Suppressor macrophage (primary cell): ENCODE data around the gene DNAJA4.

Experiments used
- DNase-seq, 4 experiments: peaks; one replicate each; pipeline ENCODE4 v3.0.0-alpha.2; 2020 to 2022

Gene DNAJA4

DNA sequence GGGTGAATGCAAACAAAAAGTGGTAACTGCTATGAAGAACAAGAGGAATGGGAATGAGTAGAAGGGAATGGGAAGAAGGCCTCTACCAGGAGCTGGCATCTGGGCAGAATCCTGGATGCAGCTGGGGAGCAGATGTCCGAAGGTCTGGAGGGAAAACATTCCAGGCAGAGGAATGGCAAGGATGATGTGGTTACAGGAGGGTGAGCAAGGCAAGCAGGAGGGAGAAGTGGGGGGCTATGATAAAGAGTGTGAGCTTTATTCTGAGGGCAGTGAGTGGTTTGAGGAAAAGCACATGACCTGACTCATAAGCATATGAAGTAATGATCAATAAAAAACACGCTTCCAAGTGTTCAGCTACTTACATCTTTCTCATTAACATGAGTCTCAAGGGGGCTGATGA, 18.0 kb downstream of the DNAJA4 start:
- DNase-seq, result no peak

DNA sequence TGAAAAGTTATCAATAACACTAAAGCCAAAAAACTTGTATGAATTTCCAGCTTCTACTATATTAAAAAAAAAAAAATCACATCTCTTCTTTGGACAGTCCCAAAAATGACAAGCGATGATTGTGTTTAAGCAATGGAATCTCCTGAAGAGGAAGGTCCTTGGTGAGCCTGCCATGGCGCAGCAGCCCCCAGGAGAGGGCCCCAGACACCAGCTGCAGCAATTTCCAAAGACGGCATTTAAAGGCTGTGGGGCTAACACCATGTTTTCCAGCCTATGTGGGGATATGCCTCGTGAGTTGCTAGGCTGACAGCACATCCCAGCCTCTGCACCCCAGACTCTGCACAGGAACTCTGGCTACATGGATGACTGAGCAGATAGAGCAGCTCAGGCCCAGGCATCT, 20.4 kb downstream of the DNAJA4 start:
- no peak for DNase-seq

DNA sequence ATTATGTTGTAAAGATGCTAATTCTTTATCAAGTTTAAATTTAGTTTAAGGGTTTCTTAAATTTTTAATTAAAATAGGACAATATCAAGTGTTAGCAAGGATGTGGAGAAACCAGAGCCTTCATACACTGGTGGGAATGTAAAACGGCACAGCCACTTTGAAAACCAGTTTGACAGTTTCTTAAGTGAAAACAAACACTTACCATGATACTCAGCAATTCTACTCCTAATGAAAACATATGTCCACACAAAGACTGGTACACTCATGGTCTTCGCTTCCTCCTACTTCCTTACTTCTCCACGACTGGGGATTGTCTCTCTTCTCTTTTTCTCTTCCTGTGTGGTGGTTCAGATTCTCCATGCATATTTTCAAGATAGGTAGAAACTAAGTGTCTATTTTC, 25.9 kb downstream of the DNAJA4 start:
- peak in 2 of 4 experiments; percentile 20 to 25 for DNase-seq

DNA sequence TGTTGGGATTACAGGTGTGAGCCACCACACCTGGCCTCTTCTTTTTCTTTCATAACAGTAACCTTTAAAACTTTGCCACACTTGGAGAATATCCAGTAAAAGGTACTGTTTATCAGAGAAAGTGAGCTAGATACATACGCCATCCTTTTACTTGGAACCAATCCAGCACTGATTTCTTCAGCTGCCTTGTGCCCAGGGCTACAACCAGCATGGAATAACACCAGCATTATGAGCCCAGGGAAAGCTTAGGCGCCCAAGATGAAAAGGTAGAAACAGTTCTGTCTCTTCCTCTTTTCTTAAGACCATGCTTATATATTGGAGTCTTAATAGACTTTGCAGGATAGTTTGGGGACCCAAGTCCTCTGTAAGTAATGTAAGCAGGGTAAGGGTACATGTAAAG, 26.7 kb downstream of the DNAJA4 start:
- no peak for DNase-seq

DNA sequence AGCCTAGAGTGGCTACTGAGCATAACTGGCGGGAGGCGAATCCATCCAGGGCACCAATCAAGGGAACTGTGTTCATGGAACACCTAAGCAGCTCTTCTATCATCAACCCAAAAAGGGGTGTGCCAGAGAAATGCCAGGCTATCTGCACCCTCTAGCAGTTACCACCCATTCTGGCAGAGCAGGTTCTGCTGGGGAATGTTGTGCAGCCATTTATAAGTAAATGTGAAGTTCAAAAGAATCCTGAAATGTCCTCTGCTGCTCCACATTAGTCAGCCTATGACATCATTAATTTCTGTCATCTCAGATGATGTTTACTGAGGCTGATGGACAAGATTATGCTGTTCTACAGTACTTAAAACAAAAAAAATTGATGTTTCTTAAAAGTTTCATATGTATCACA, 27.3 kb downstream of the DNAJA4 start:
- DNase-seq, result no peak

DNA sequence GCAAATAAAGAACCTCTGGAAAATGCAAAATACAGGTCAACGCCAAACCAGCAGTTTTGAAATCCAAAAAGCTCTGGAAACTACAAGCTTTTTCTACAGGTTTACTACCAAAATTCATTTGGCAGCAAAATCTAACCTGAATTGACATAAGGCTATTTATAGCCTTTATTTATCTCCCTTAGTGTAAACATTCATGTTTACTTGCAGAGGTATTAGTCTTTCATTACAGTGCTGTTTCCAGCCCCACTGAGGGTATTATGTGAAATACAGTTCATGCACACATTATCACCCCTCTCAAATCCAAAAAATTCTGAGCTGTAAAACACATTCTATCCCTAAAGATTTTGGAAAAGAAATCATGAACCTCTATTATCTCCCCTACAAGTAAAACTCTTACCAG, 27.9 kb downstream of the DNAJA4 start:
- DNase-seq, result no peak

DNA sequence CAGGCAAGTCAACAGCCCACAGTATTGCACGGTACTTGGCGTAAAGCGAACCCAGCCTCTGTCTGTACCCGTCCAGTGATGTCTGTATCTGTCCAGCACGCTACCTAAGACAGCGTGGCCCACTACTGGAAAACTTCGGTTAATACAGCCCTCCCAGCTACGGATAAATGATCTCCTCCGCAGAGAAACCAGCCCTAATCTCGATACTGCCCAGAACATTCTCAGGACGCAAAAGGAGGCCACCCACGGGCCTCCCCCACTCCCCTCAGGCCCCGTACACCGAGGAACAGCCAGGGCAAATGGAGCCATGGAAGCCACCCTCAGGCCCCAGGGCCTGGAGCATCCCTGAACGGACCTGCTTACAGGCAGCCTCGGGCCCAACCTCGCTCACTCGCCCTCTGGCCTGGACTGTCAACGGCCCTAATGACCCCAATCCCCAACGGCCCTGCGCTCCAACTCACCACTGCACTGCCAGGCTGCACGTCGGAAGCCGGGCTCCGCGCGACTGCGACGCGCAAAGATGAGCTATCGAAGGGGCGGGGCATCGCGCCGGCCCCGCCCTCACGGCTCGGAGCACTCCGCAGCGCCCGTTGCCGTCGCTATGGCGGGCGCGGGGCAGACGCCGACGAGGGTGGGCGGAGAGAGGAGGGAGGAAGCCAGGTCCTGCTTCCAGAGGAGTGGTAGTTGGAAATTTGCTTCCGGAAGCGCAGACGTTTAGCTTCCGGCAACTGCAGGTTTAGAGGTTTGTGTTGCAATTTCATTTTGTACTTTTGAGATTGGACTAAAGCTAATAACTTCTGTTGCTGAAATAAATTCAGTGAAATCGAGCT, 35.0 kb downstream of the DNAJA4 start, which contains the start of gene SKIC8:
SKIC8 (minus strand) TSS at position 509 of the 830 bp plus-strand sequence. CDS start 3,923 bp downstream, outside the sequence.
- peak; percentile 98 to 99 (median 98) for DNase-seq

DNA sequence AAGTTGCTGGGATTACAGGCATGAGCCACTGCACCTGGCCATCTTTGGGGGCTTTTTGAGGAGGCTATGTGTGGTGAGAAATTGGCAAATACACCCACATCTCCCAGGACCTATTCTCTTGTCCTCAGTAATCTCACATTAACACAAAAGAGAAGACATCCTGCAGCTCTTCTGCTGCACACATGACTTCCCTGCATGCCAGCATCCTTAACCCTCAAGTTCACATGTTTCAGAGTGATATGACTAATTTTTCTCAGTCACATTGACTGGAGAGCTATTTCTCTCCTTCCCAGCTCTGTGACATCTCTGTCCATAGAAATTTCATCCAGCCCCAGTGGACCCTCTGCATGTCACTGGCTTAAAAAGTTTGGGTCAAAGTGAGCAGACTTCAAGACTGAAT, 37.0 kb downstream of the DNAJA4 start:
- DNase-seq, result peak in 3 of 4 experiments; percentile 32 to 59 (median 44)

DNA sequence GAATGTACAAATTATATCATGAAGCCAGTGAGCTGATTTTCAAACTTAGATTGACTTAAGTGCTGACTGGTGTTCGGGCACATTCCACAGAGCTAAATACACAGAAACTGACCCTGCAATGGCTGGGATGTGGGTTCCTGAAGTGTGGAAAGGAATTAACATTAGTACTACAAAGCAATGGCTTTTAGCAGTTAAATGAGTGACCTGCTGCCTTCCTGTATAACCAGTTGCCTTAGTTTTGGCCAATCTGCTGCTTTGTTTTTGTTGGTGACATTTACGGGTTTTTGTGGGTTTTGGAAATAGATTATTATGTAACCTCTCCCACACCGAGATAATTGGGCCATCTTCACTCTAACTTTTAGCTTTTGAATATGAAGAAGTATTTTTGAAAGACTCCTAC, 37.5 kb downstream of the DNAJA4 start:
- peak; percentile 41 to 79 (median 63) for DNase-seq

DNA sequence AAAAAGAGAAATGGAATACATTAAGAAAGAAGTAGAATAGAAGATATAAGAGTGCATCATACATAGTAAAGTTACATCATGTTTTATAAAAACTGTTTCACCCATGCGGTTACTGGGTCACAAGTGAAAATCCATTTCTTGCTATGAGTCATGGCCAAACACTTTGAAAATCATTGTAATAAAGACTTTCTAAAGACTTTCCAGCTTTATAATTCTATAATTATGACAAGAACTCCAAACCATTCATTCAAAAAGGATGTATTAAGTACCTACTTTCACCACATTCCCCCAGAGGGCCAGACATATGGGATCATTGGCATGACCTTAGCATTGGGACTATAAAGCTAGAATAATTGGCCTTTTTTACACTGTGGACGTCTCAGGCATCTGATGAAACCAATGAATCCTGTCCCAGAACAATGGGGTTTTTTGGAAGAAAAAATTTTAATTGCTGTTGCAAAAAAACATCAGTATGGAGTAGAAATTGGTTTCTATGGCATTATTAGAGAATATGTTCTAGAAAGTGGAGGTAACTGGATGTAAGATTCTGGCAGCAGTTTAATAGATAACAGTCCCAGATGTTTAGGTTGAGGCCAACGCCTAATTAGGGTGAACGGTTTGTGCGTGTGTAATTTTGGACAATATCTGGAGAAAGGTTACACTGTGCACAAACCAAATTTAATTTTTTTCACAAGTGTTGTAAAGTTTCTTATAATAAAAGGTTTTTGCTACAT, 38.4 kb downstream of the DNAJA4 start:
- DNase-seq, result peak in 2 of 4 experiments; percentile 55 to 68

DNA sequence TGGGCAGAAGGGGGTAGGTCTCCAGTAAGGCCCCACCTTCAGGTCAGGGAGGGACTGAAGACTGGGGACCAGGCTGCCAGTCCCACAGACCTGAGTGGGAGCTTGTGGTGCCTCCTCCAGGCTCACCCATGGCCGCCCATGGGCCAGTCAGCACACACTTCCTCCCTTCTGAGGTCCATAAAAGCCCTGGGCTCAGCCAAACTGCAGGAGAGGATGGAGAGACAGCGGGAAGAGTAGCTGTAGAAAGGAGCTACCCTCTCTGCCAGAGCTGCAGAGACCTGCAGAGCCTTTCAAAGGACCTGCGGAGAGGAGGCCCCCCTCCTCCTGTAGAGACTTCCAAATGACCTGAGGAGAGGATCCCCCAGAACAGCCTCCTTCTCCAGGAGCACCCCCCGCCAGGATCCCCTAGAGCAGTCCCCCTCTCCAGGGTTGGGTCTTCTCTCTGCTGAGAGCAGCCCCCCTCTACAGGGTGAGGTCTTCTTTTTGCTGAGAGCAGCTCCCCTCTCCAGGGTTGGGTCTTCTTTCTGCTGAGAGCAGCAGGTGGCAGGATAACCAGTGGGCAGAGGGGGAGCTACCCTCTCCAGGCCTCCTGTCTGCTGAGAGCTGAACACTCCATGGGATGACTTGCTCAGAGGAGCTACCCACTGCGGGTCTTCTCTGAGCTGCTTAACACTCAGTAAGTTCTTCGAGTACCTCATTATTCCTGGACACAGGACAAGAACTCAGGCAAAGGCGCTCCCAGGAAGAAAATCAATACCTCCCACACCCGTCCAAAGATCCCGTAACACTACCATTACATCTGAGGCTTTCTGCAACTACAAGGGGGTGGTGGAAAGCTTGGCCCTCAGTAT, 40.1 kb downstream of the DNAJA4 start:
- DNase-seq, result no peak

DNA sequence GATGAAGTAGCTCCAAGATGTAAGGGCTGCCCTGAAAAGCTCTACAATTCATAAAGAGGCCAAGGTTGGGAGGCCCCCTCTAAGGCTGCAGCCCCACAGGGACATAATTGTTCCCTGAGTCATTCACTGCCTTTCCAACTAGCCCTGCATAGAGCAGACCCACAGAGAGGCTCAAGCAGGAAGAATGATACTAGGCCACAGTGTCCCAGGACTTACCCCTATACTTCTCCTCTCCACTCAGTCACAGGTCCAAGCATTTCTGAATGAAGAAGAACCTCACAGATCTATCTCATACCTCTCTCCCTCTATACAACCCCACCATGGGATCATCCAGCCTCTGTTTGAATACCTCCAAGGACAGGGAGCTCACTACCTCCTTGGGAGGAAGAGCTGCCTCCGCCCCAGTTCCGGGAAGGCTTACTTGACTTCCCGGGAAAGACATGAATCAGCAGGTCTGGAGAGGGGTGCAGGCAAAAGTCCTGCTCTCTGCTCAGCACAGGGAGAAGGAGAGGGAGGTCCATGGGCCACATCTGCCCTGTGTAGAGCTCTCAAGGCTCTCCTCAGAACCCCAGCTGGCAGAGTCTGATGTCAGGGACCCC, 41.9 kb downstream of the DNAJA4 start:
- no peak for DNase-seq

DNA sequence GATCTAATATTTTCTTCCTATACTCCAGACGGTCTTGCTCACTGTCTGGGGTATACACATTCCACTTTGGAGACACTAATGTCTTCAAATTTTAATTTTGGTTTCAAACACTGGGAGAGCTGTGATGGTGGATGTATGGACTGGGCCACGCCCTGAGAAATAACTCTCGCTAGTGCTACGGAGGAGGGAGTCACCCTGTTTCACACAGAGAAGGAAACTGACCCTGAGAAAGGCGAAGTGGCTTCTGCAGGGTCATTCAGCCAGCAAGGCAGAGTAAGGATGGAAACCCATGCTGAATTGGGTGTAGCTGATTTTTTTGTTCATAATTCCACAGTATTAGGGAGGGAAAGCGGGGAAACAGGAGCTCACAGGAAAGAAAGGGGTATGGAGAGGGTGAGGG, 43.6 kb downstream of the DNAJA4 start:
- peak in 2 of 4 experiments; percentile 21 to 28 for DNase-seq

DNA sequence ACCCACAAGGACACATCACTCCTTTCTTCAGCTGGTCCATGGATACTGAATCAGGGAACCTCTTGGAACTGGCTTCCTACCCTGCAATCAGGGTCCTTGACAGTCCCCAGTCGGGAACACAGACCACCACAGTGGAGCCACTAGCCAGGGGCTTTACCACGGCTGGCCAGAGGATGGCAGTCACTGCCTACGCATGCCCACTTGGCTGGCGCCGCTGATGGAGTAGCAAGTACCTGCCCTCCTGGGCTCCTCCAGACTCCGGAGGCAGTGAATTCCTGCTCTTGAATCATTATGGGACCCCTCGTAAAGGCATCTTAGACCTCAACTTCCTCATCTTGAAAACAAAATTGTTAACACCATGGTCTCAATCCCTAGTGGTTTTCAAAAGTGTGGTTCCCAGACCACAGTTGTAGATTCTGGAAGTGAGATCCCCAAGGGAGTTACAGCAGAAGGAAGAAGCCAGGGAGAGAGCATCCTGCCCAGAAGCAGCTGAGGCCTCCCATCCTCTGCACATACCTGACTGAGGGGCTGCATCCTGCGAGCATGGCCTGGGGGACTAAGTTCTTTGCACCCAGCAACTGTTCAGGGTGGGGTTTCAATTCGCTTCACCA, 44.2 kb downstream of the DNAJA4 start:
- peak; percentile 64 to 82 (median 72) for DNase-seq

DNA sequence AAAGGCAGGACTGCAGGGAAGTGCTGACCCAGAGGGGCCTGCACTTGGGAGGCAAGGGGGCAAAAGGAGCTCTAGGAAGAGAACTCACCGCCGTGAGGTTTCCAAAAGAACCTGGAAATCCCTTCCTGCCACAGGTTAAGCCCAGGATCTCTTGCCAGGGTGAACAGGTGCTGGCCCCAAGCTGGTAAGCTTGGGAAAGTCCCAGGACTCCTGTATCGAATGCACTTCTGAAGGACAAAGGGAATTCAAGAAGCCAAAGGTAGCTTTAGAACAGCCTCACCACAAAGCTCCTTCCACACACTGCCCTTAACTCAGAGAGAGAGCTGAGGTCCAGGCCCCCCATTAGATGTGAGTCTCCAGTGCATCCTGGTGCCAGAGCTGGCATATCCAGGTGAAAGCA, 46.9 kb downstream of the DNAJA4 start:
- DNase-seq, result no peak

DNA sequence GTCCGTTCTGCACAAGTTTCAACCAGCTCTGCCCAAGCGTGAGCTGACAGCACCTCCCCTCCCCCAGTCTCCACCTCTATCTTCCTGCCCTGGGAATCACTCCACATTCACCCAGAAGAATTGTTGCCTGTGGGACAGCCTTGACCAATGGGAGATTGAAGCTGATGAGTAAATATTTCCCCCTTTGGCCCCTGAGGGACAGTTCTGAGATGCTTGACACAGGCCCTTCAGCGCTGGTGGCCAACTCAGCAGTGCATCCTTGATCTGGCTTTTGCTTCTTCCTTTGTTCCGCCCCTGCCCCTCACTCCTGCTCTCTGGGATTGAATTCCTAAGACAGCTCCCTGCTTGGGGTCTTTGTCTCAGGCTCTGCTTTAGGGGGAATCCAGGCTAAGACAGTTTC, 48.2 kb downstream of the DNAJA4 start:
- DNase-seq, result no peak

DNA sequence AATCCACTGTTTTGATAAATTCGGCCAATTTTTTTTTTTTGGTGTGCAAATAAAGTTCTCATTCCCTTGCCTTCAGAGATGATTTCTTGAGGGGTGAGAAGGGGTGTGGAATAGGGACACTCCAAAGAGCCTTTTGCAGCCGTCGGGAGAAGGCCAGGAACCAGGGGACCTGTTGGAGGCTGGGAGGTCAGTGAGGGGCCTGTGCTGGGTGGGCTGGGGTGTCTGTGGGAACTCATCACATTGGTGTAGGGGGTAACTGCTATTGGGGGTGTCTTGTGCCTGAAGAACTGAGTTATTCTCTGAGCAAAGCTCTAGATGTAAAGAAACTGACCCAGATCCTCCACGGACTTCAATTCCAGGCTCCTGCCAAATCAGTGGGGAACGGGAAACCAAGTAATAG, 48.6 kb downstream of the DNAJA4 start:
- DNase-seq, result no peak

DNA sequence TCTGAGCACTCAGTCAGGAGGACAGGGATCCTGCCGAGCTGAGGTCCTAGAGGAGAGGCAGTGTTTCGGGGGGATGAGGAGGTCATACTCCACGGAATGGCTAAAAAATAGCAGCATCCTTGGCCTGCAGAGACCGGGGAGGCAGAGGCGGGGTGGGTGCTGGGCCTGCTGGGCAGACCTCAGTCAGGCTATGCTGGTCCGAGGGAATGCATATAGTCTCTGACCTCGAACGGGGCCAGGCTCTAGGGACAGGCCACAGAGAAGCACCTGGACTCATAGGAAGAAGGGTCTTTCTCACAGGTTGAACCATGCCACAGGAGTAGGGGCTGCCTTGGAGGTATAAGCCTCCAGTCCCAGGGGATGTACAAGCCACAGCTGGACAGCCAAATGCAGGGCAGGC, 49.0 kb downstream of the DNAJA4 start:
- no peak for DNase-seq

DNA sequence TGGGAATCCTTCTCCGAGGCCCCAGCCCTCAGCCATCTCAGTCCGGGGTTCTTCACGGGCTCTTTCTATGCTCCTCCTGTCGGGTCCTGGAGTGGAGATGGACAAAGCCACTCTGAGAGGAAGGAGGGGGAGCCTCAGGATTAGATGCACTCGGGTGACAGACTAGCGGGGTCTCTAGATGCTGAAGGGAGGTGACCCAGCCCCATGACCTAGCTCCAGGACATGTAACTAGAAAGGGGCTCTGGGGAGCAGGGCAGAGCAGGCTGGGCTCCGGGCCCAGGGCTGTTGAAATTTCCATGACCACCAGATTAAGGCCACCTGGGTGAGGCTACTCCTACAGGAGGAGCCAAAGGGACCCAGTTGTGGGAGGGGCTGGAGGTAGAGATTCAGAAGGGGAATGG, 49.8 kb downstream of the DNAJA4 start:
- no peak for DNase-seq

DNA sequence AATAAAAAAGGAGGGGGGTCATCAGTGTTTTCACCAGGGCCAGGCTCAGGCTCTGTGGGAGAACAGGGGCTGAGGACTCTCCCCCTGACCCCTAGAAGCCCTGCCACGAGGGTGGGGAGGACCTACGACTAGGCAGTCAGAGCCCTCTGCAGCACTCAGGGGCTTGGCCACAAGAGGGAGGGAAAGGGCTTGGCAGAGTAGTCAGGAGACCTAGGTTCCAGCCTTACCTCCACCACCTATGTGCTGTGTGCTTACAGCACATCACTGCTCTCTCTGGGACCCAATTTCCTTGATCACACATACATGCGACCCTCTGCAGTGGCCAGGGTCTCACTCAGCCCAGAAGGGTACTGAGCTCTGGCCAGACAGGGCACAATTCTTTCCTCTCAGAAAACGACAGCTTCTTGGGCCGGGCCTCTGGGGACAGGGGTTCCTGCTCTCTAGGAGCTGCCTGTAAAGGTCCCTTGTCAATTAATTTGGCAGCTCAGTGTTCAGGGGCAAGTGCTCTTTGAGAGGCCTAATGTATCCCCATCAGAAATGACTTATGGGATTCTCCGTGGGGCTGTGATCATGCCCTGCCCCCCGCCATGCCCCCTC, 51.4 kb downstream of the DNAJA4 start:
- no peak for DNase-seq

DNA sequence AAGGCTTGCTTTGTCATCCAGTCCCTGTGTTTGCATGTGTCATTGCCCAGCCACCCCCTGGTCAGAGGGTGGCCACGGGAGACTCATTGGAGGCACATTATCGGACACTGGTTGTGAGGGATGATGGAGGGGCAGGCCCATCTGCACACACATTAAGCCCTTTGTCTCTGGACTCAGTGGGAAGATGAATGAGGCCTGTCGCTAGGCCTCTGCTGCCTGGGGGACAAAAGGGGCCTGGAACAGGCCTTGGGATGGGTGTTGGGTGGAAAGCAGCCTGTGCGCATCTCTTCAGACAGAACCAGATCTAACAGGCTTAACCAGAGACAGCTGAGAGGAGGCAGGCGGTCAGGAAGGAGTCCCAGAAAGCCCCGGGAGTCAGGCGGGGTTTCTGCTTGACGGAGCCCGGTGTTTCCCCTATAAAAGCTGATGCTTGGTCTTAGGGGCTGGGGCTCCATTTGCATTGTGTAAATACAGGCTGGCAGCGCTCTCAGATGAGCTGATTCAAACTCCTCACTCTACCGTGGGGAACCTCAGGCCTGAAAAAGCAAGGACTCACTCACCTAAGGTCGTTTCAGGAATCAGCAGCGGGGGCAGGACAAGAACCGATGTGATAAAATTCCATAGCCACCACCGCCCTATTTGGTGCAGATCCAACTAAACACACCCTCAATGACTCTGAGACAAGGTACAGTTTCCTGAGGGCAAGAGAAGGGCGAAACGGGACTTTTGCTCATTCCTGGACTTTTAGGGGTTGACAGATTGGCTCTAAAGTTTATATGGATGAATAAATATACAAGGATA, 52.1 kb downstream of the DNAJA4 start:
- DNase-seq, result no peak
